22Rv1 (cell line): ENCODE results near the gene YAP1.

Experiments
- H3K27ac ChIP-seq: fragments of 450-650 bp; 2 replicates; pipeline ENCODE4 v1.5.1; 2017
- ZFX ChIP-seq: fragments of 450-650 bp; IDR thresholded peaks from 2 replicates; pipeline ENCODE4 v1.6.1; 2017; ENCODE audit warnings: antibody characterized with exemption, borderline replicate concordance
- TF ChIP-seq, protein P1 (sequence below): fragments of 450-650 bp; IDR thresholded peaks from 2 replicates; pipeline ENCODE4 v1.5.1; 2017; ENCODE audit warnings: mild to moderate bottlenecking

The YAP1 gene

DNA sequence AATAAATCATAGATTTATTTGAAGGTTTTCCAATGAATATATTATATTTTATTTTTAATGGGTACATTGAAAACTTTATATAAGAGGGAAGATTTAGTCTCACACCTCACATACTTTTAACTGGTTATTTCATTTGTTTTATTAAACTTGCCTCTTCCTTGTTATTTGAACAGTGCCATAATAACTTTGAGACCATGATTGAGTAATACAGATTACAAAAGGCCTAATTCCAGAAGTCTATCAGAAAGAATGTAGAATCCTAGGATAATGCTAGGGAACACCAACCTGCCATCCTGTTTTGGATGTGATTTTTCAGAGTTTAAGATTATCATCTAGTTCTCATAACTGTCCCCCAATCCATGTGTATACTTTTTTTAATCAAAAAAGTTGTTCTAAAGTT is 104.4 kb downstream of the YAP1 start:
- TF ChIP-seq ZFX: no peak
- TF ChIP-seq, protein P1, sequence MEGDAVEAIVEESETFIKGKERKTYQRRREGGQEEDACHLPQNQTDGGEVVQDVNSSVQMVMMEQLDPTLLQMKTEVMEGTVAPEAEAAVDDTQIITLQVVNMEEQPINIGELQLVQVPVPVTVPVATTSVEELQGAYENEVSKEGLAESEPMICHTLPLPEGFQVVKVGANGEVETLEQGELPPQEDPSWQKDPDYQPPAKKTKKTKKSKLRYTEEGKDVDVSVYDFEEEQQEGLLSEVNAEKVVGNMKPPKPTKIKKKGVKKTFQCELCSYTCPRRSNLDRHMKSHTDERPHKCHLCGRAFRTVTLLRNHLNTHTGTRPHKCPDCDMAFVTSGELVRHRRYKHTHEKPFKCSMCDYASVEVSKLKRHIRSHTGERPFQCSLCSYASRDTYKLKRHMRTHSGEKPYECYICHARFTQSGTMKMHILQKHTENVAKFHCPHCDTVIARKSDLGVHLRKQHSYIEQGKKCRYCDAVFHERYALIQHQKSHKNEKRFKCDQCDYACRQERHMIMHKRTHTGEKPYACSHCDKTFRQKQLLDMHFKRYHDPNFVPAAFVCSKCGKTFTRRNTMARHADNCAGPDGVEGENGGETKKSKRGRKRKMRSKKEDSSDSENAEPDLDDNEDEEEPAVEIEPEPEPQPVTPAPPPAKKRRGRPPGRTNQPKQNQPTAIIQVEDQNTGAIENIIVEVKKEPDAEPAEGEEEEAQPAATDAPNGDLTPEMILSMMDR: no peak
- H3K27ac ChIP-seq: no peak overlapping the region

DNA sequence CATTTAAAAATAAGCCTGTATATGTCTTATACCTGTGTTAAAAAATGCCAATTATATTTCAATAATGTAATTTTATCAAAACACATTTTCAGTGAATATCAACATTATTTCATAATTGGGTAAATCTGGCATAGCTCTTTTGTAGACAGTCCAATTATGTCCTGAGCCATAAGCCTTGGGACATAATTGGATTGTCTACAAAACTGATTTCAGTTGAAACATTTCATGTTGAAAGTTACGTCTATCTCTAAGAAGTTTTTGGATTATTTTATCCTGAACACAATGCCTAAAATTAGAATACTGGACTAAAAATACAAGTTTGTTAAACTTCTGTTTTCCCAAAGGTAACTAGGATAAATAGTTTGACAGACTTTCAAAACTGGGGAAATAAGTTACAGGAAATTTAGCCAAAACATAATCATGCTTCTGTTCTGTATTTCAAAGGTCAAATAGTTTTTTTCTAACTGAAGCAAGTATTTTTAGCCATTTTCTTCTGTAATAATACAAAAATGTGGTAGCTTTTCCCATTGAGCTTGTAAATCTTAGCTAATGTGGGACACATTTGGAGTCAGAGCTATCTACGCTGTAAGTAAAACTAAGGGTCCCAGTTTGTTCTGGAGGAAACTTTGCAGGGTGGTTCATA is 106.3 kb downstream of the YAP1 start:
- TF ChIP-seq ZFX: no peak
- TF ChIP-seq, protein P1: no peak
- H3K27ac ChIP-seq: no peak overlapping the region

DNA sequence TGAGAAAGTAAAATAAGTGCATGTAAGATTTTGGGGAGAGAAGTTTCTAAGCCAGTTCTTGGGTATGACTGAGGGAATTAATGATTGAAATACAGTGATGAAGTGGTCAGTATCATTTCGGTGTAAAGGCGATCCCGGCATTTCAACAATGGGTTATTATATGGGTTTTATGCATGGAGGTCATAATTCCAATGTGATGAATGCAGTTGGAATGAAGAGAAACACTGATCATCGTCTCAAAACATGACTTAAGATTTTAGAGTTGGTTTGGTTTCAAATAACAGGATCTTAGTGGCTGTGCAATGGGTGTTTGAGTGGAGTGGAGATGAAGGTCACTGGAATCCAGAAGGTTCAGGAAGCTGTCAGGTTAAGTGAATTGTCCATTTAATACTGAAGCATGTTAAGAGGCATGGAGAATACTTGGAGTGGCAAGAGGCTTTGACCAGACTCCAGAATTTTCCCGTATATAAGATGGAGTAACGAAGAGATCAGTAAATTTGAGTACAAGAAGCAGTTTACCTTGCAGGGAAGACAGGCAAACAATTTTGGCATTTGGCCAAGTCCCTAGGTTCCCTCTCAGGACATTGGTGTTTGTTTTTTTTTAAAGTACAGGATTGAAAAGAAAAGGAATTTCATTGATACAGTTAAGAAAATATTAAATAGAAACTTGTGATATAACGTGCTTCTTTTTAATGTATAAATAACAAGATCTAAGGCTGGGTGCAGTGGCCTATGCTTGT is 110.7 kb downstream of the YAP1 start:
- H3K27ac ChIP-seq: no peak overlapping the region
- TF ChIP-seq, protein P1: no peak
- TF ChIP-seq ZFX: no peak

DNA sequence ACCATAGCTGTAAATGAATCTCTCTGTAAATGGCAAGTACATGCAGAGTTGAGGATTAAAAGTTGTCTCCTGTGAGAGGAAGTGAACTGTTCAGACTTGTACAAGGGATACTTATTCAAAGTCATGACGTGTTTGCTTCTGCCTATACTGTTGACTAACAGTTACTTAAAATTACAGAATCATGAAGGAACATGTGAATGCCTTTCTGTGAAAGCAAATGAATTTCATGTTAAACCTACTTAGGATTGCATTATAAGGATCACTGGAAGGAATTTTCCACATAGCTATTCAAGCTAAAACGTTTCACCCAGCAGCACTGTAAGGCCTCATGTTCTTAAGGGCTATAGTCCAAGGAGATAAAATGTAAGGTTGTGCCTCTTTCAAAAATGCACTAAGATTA is 113.6 kb downstream of the YAP1 start:
- no peak for TF ChIP-seq ZFX
- no peak overlapping the region for H3K27ac ChIP-seq

DNA sequence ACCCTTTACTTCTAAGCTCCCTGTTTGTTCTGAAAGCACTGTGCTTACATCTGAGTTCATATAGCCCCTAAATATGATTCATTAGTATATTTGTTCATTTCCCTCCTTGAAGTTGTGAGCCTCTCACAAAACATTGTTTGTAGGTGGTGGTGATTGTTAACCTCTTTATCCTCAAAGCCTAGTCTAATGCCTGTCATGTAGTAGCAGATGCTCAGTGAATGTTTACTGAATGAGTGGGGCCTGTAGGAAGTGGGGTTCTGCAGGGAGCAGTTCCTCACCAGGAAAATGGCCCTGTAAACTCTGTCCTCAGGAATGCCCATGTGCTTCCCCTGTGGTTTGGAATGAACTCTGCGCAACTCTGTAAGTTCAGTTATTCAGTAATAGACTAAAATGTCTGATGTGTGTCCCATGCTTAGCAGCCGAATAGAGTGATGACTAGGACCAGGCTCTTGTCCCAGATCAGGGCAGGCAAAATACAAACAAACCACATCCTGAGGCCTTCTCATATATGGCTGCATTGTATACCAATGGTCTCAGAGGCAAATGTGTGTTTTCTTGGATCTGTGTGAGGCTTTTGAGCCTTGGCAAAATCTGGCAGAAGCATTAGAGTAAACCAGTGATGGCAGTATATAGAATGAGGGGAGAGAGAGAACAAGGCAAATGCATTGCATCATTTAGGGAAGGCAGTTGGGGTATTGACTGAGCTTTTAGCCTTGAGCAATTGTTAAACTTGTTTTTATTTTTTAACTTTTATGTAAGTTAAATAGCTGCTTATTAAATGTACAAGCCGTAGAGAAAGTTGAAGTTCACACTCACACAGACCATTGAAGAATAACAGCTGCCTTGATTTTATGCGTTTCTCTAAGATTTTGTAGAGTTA is 115.7 kb downstream of the YAP1 start:
- no peak overlapping the region for H3K27ac ChIP-seq
- TF ChIP-seq, protein P1: no peak
- TF ChIP-seq ZFX: no peak

DNA sequence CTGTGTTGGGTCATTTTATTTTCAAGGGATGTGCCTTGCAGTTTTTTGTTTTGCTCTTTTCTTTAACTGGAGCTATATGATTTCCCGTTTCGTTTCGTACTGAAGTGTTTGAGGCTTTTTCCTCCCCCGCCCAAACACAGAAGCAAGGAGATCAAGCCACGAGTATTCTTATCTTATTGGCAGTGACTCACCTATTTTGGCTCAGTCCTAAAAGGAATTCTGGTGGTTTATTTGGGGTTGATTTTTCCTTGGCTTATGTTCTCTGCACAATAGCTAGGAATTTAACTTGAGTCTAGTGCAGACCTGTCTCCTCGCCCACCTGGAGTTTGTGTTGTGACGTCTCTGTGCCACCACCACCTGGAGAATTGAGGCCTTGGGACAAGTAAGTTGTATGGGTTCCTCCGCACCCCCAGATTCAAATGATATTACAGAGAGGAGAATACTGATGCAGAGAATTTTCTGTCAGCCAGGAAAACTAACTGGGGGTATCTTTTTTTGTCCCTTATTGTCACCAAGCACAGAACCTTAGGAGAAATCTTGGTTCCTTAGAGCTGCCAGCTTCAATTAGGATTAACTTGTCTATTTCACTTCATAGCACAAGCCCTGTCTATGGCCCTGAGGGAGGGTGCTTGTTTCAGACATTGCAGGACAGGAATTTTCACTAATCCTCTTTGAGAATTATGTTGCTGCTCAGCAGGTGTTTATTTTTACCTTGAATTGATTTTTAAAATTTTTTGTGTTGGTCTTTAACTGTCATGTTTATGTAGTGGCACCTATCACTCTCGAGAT is 116.6 kb downstream of the YAP1 start:
- TF ChIP-seq ZFX: no peak
- TF ChIP-seq, protein P1: no peak
- no peak overlapping the region for H3K27ac ChIP-seq
